OCI-LY1 (cell line): ENCODE data around the gene PTGER3.

Experiments
- EZH2 ChIP-seq: fragments of 200-600 bp; sonication (generic), shearing (Covaris generic); IDR thresholded peaks from 2 replicates; pipeline ENCODE4 v1.8.0; 2017; ENCODE audit warnings: borderline replicate concordance, mixed run types, mild to moderate bottlenecking, antibody characterized with exemption, low read length, moderate library complexity, mixed read lengths
- TF ChIP-seq, protein P1 (sequence below): fragments of 200-600 bp; sonication (generic), shearing (Covaris generic); IDR thresholded peaks from 2 replicates; pipeline ENCODE4 v1.5.1; 2017; ENCODE audit warnings: mild to moderate bottlenecking, antibody characterized with exemption, low read length, moderate library complexity, mixed read lengths

DNA sequence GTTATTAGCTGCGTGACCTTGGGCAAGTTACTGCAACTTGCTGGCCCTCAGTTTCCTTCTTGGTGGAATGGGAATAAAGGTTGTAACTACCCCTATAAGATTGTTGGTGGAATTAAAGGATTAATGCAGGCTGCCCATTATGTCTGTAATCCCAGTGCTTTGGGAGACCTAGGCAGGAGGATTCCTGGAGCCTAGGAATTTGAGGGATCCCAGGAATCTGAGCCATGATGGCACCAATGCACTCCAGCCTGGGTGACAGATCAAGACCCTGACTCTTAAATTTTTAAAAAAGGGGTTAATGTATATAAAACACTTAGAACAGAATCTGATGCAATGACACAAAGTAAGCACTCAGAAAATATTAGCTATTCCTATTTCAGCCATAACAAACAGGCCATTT is 67.3 kb downstream of the PTGER3 start:
- TF ChIP-seq, protein P1, sequence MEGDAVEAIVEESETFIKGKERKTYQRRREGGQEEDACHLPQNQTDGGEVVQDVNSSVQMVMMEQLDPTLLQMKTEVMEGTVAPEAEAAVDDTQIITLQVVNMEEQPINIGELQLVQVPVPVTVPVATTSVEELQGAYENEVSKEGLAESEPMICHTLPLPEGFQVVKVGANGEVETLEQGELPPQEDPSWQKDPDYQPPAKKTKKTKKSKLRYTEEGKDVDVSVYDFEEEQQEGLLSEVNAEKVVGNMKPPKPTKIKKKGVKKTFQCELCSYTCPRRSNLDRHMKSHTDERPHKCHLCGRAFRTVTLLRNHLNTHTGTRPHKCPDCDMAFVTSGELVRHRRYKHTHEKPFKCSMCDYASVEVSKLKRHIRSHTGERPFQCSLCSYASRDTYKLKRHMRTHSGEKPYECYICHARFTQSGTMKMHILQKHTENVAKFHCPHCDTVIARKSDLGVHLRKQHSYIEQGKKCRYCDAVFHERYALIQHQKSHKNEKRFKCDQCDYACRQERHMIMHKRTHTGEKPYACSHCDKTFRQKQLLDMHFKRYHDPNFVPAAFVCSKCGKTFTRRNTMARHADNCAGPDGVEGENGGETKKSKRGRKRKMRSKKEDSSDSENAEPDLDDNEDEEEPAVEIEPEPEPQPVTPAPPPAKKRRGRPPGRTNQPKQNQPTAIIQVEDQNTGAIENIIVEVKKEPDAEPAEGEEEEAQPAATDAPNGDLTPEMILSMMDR = no peak
- TF ChIP-seq EZH2 = no peak
